Coronary artery (tissue), 2 donors: ENCODE data around the gene DDX17.

Experiments
- DNase-seq: peaks from one replicate; pipeline ENCODE4 v3.0.0-alpha.2; 2017; ENCODE audit warnings: low spot score
- H3K27ac ChIP-seq, 2 donors: fragments of 200-600 bp; sonication (generic); one replicate each; pipeline ENCODE4 v1.5.1; 2016 to 2019
- H3K4me3 ChIP-seq: fragments of 200-600 bp; sonication (generic); 2 replicates; pipeline ENCODE4 v1.5.1; 2016; ENCODE audit warnings: mild to moderate bottlenecking, moderate library complexity
- TF ChIP-seq, protein P1 (sequence below): fragments of 200-600 bp; sonication (generic); IDR thresholded peaks from one replicate; pipeline ENCODE4 v1.5.1; 2019; ENCODE audit warnings: antibody characterized with exemption

DDX17 gene

DNA sequence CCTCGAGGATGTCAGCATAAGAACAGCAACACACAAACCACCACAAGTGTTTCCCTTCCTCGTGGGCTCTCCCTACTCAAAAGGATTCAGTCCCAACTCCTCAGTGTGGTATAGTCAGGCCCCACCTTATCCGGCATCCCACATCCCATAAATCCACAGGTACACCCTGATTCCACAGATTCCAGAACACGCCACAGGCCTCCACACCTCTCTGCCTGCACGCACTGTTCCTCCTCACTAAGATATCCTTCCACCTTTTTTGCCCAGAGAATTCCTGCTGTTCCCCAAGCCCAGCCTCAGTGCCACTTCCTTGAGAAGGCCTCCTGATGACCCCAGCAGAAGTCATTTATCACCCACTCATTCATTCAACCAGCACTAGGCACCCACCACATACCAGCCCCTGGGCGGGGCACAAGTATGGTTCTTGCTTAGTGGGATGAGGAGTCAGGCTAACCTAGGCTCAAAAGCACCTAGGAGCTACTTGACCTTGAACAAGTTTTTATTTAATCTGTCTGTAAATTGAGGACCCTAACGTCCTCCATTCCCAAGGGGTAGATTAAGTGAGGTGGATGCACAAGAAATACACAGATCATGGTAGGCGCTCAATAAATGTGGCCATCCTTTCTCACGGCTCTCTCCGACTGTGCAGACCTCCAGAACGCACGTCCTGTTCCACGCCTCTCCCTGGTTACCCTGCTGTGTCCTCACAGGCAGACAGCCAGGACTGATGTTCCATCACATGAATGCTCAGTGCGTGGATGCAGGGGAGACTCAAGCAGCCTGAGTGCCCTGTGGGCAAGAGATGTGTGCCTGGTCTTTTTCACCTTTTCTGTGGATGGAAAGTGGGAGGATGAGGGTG lies 49.0 kb downstream of the DDX17 start:
- Histone ChIP-seq H3K4me3 (no peak overlapping the region), H3K27ac (no peak overlapping the region)
- TF ChIP-seq, protein P1, sequence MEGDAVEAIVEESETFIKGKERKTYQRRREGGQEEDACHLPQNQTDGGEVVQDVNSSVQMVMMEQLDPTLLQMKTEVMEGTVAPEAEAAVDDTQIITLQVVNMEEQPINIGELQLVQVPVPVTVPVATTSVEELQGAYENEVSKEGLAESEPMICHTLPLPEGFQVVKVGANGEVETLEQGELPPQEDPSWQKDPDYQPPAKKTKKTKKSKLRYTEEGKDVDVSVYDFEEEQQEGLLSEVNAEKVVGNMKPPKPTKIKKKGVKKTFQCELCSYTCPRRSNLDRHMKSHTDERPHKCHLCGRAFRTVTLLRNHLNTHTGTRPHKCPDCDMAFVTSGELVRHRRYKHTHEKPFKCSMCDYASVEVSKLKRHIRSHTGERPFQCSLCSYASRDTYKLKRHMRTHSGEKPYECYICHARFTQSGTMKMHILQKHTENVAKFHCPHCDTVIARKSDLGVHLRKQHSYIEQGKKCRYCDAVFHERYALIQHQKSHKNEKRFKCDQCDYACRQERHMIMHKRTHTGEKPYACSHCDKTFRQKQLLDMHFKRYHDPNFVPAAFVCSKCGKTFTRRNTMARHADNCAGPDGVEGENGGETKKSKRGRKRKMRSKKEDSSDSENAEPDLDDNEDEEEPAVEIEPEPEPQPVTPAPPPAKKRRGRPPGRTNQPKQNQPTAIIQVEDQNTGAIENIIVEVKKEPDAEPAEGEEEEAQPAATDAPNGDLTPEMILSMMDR = no peak
- DNase-seq = no peak

DNA sequence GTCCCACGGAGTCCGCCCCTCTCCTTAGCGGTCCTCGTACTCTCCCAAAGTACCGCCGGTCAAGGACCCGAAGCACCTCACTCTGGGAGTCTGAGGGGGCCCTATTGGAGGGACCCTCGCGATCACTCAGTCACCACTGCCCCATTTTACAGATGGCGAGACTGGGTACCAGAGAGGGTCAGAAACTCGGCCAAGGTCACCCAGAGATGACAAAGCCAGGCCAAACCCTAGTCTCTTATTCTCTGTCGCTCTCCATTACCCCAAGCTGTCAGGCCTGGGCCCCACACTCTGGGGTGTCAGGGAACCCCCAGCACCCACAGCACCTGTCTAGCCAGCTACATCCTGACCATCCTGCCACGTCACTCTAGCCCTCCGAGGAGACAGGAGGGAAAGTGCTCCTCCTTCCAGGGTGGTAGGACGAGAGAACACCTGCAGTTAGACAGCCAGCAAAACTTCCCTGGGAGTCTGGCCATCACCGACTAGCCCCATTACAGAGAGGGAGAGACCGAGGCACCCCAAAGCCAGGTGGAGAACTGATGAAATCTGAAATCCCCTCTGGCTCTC lies 49.8 kb downstream of the DDX17 start:
- Histone ChIP-seq H3K27ac (no peak overlapping the region), H3K4me3 (peak overlapping the region; percentile 78)
- TF ChIP-seq, protein P1 = no peak
- no peak for DNase-seq

DNA sequence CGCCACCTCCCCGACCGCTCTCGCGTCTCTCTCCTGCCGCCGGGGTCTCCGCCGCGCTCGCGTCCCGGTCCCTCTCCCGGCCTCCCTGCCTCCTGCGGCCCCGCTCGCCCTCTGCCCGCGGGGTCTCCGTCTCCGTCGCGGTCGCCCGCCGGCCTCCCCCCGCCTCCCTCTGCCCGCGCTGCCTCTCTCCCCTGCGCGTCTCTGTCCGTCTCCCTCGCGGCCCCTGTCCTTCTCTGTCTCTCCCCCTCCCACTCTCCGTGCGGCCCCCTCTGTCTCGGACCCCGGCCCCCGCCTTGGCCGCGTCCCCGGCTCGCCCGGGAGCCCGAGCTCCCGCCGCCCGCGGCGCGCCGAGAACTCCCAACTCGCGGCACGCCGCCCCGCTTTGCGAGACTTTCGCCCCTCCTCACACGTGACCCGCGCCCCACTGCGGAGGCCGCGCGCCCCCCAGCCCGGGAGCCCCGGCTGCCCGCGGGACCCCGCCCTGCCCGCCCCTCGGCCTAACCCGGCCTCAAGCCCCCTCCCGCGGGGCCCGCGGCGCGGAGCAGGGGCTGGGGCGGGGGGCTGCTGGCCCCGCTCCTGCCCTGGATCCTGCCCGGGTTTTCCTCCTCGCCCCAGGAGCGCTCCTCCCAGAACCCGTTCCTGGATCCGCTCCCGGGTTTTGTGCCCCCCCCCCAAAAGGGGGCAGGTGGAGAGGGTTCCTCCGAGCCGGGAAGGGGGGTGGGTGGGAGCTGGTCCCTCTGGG lies 50.4 kb downstream of the DDX17 start:
- Histone ChIP-seq H3K27ac (no peak overlapping the region), H3K4me3 (peak overlapping the region; percentile 78)
- no peak for DNase-seq
- TF ChIP-seq, protein P1 = no peak

DNA sequence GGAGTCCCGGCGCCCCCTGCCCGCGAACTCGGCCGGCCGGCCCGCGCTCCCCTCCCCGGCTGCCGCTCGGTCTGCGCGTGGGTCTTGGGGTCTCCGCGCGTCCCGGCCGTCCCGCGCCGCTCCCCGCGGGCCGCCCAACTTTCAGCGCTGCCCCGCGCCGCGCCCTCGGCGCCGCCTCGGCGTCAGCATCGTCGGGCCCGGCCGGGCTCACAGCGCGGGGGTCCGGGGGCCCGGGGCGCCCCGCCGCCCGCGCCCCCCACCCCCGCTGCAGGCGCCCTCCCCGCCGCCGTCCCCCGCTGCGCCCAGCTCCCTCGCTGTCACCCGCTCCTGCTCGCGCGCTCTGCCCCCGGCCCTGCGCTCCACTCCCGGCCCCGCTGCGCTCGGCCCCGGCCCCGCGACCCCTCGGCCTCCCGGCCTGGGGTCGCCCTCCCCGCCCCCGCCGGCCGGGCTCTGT lies 51.0 kb downstream of the DDX17 start, which contains the start of gene KCNJ4:
KCNJ4 (minus strand) TSS at position 124 of the 454 bp plus-strand sequence. CDS start 27,067 bp downstream, outside the sequence.
- Histone ChIP-seq H3K4me3 (peak within 1 kb of the TSS; percentile 78), H3K27ac (no peak within 1 kb of the TSS)
- DNase-seq = no peak
- TF ChIP-seq, protein P1 = no peak

DNA sequence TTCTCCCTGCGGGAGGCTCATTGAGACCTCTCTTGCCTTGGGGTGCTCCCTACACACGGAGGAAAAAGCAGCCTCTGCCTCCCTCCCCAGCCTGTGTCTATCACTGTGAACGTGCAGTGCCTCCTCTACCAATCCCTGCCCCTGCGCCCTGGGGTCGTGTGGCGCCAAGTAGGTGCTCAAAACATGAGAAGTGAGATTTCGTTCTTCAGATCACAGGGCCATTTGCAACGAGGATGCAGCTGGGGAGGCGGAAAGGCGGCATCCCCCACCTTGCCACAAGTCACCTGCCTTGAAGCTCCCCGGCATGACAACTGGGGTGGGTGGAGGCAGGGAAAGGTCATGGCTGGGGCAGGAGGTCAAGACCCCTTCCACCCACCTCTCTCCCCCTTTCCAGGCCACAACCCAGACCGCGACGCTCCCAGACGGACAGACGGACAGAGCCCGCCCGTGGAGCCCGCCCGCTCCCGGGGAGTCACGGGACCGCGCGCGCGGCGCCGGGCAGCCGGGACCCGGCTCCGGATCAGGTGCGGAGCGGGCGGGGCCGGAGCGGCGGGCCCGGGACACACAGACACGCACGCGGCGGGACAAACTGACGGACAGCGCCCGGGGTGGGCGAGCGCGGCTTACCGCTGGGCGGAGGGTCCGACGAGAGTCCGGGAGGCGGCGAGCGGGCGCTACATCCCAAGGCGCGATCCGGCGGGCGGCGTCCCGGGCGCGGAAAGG lies 51.6 kb downstream of the DDX17 start:
- no peak for DNase-seq
- Histone ChIP-seq H3K27ac (no peak overlapping the region), H3K4me3 (peak overlapping the region; percentile 78)
- TF ChIP-seq, protein P1 = no peak

DNA sequence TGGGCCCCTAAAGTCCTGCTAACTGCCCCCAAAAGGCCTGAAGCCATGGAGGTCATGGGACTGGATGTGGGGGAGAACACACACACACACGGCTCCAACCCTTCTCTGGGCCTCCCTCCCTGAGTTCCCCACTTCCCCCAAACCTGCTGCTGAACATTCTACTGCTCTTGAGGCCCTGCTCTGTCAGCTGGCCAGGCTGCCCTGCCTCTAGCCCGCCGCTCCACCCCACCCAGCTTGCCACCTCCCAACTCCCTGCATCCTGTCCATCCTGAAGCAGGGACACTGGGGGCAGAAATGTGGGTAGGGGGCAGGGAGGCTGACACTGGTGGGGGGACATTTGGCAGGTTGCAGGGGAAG lies 52.1 kb downstream of the DDX17 start:
- Histone ChIP-seq H3K4me3 (no peak overlapping the region), H3K27ac (no peak overlapping the region)
- TF ChIP-seq, protein P1 = no peak
- DNase-seq = no peak
